H9 (cell line): ENCODE measurements around the gene PRPF8. TPM values are rescaled to one million over a fixed set of nuclear protein-coding genes. Genes with fewer than 3 reads are reported as not detected.

Experiments used
- DNase-seq: peaks from one replicate; pipeline ENCODE4 v3.0.0-alpha.2; 2017
- H2AFZ ChIP-seq: one replicate; pipeline ENCODE4 v1.6.1; 2013; ENCODE audit warnings: mild to moderate bottlenecking, low read length, control low read depth, moderate library complexity
- H2AK5ac ChIP-seq: 2 replicates; pipeline ENCODE4 v1.6.1; 2013; ENCODE audit warnings: low read length, control low read depth, mixed read lengths; ENCODE audit not compliant: insufficient read length
- H2BK120ac ChIP-seq: one replicate; pipeline ENCODE4 v1.6.1; 2013; ENCODE audit warnings: low read depth, mild to moderate bottlenecking, low read length, control low read depth, inconsistent platforms; ENCODE audit not compliant: poor library complexity, severe bottlenecking
- H2BK12ac ChIP-seq: 2 replicates; pipeline ENCODE4 v1.6.1; 2013; ENCODE audit warnings: low read length, control low read depth, mixed read lengths, low read depth; ENCODE audit not compliant: insufficient read length
- H2BK15ac ChIP-seq: 2 replicates; pipeline ENCODE4 v1.6.1; 2013; ENCODE audit warnings: low read depth, low read length, control low read depth
- H2BK20ac ChIP-seq: one replicate; pipeline ENCODE4 v1.6.1; 2013; ENCODE audit warnings: low read depth, mild to moderate bottlenecking, low read length, control low read depth, inconsistent platforms; ENCODE audit not compliant: poor library complexity, severe bottlenecking
- H2BK5ac ChIP-seq: 2 replicates; pipeline ENCODE4 v1.6.1; 2013; ENCODE audit warnings: low read length, control low read depth, mixed read lengths; ENCODE audit not compliant: insufficient read length
- H3K14ac ChIP-seq: 2 replicates; pipeline ENCODE4 v1.6.1; 2013; ENCODE audit warnings: low read length, control low read depth; ENCODE audit not compliant: insufficient read depth
- H3K18ac ChIP-seq: 2 replicates; pipeline ENCODE4 v1.6.1; 2013; ENCODE audit warnings: low read depth, mild to moderate bottlenecking, mixed read lengths, low read length, control low read depth; ENCODE audit not compliant: insufficient read length
- H3K23ac ChIP-seq: 2 replicates; pipeline ENCODE4 v1.6.1; 2013; ENCODE audit warnings: low read length, control low read depth, mixed read lengths, low read depth; ENCODE audit not compliant: insufficient read length
- H3K23me2 ChIP-seq: 2 replicates; pipeline ENCODE4 v1.6.1; 2013; ENCODE audit warnings: low read depth, mild to moderate bottlenecking, mixed read lengths, low read length, control low read depth; ENCODE audit not compliant: insufficient read length, poor library complexity, severe bottlenecking
- H3K27ac ChIP-seq: 2 replicates; pipeline ENCODE4 v1.5.1; 2013; ENCODE audit warnings: low read length, control low read depth, mixed read lengths, low read depth; ENCODE audit not compliant: insufficient read length
- H3K27me3 ChIP-seq: 2 replicates; pipeline ENCODE4 v1.6.1; 2013; ENCODE audit warnings: low read length, control low read depth, inconsistent platforms; ENCODE audit not compliant: insufficient read depth
- H3K4ac ChIP-seq: 2 replicates; pipeline ENCODE4 v1.6.1; 2013; ENCODE audit warnings: low read depth, mild to moderate bottlenecking, control low read depth, inconsistent platforms, low read length, moderate library complexity
- H3K4me1 ChIP-seq: 2 replicates; pipeline ENCODE4 v1.6.1; 2013; ENCODE audit warnings: low read length, control low read depth, inconsistent platforms; ENCODE audit not compliant: insufficient read depth
- H3K4me2 ChIP-seq: 2 replicates; pipeline ENCODE4 v1.6.1; 2013; ENCODE audit warnings: low read length, control low read depth, mixed read lengths; ENCODE audit not compliant: insufficient read length, insufficient read depth
- H3K56ac ChIP-seq: 2 replicates; pipeline ENCODE4 v1.6.1; 2013; ENCODE audit warnings: low read depth, mild to moderate bottlenecking, mixed read lengths, low read length, control low read depth; ENCODE audit not compliant: insufficient read length
- H3K79me1 ChIP-seq: 2 replicates; pipeline ENCODE4 v1.6.1; 2013; ENCODE audit warnings: low read depth, mild to moderate bottlenecking, moderate library complexity, low read length, control low read depth, inconsistent platforms; ENCODE audit not compliant: insufficient read depth, poor library complexity, severe bottlenecking
- H3K79me2 ChIP-seq: 2 replicates; pipeline ENCODE4 v1.6.1; 2013; ENCODE audit warnings: low read length, control low read depth, inconsistent platforms; ENCODE audit not compliant: insufficient read depth
- H3K9ac ChIP-seq: 2 replicates; pipeline ENCODE4 v1.6.1; 2013; ENCODE audit warnings: low read length, control low read depth, mixed read lengths; ENCODE audit not compliant: insufficient read length; ENCODE audit errors: extremely low read depth
- H3K9me3 ChIP-seq: one replicate; pipeline ENCODE4 v1.6.1; 2013; ENCODE audit warnings: low read depth, low read length, inconsistent platforms; ENCODE audit not compliant: control insufficient read depth
- H3T11ph ChIP-seq: one replicate; pipeline ENCODE4 v1.6.1; 2013; ENCODE audit warnings: mild to moderate bottlenecking, low read length, control low read depth, inconsistent platforms
- H4K20me1 ChIP-seq: one replicate; pipeline ENCODE4 v1.6.1; 2013; ENCODE audit not compliant: control insufficient read depth, insufficient read length, insufficient read depth
- H4K5ac ChIP-seq: 2 replicates; pipeline ENCODE4 v1.6.1; 2013; ENCODE audit warnings: low read depth, mild to moderate bottlenecking, mixed read lengths, low read length, control low read depth; ENCODE audit not compliant: insufficient read length
- H4K8ac ChIP-seq: replicated peaks from 2 replicates; pipeline ENCODE4 v1.6.1; 2013; ENCODE audit warnings: low read length, control low read depth, mixed read lengths, low read depth; ENCODE audit not compliant: insufficient read length
- H4K91ac ChIP-seq: 2 replicates; pipeline ENCODE4 v1.6.1; 2013; ENCODE audit warnings: low read depth, mild to moderate bottlenecking, moderate library complexity, mixed read lengths, low read length, control low read depth; ENCODE audit not compliant: insufficient read length
- H3K27ac Mint-ChIP-seq, 3 experiments: 2 replicates in 2 of 3; 3 replicates in 1 of 3; pipeline ENCODE4 v1.8.0; 2020 to 2021; ENCODE audit warnings: mixed read lengths in 3 of 3, mild to moderate bottlenecking in 1 of 3, moderate library complexity in 1 of 3
- H3K27me3 Mint-ChIP-seq: 2 replicates; pipeline ENCODE4 v1.8.0; 2021; ENCODE audit warnings: low read depth, mild to moderate bottlenecking, moderate library complexity, mixed read lengths
- H3K36me3 Mint-ChIP-seq, 3 experiments: 2 replicates in 2 of 3; 3 replicates in 1 of 3; pipeline ENCODE4 v1.8.0; 2020 to 2021; ENCODE audit warnings: low read depth in 3 of 3, mixed read lengths in 3 of 3; ENCODE audit not compliant: insufficient read depth in 1 of 3
- H3K4me1 Mint-ChIP-seq, 2 experiments: 2 replicates each; pipeline ENCODE4 v1.8.0; 2020; ENCODE audit warnings: mixed read lengths in 2 of 2
- H3K4me3 Mint-ChIP-seq, 2 experiments: 2 replicates in 1 of 2; 3 replicates in 1 of 2; pipeline ENCODE4 v1.8.0; 2020 to 2021; ENCODE audit warnings: mild to moderate bottlenecking in 2 of 2, mixed read lengths in 2 of 2, moderate library complexity in 1 of 2
- H3K9me3 Mint-ChIP-seq, 2 experiments: 2 replicates in 1 of 2; 3 replicates in 1 of 2; pipeline ENCODE4 v1.8.0; 2020; ENCODE audit warnings: mild to moderate bottlenecking in 2 of 2, mixed read lengths in 2 of 2, moderate library complexity in 1 of 2
- WGBS: extraction: QIAGEN DNeasy Blood & Tissue Kit; methylation state at CpG from one replicate; pipeline ENCODE4 v1.1.7; 2013; ENCODE audit warnings: missing lambda C conversion rate, low lambda C conversion rate, mixed read lengths; ENCODE audit not compliant: insufficient read length; ENCODE audit errors: extremely low coverage; 5-methylcytosine and 5-hydroxymethylcytosine counted together
- total RNA-seq: library from RNA; stranded (reverse); gene quantifications from 2 replicates; pipeline ENCODE4 v1.2.1, GENCODE V29; 2021
- TF ChIP-seq, protein P1 (sequence below): fragments of 200-600 bp; sonication (generic); conservative IDR thresholded peaks from 3 replicates; pipeline ENCODE4 v1.8.0; 2021; ENCODE audit warnings: antibody characterized with exemption, mild to moderate bottlenecking

Gene PRPF8
- total RNA-seq, 1 experiment from 2014 or later = 408 TPM

DNA sequence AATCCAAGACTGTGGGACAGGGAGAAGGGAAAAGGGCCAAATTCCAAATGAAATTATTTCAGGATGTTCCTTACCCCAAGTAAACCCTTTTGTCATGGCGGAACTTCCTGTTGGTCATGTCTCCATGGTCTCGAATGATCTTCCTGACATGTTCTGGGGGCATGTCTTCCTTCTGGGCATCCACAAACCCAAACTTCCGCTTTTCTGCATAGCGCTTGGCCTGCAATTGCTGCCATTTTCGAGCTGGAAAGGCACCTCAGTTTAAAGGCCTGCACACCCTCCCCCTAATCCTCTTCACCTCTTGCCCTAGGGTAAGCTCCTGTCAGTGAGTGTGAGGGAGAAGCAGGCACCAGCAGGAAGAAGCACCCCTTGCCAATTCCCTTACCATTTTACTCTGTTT is 1.2 kb downstream of the PRPF8 start:
- H2BK120ac ChIP-seq = no peak overlapping the region
- H2BK15ac ChIP-seq = no peak overlapping the region
- DNase-seq = no peak
- H2AFZ ChIP-seq = no peak overlapping the region
- no peak overlapping the region for H2AK5ac ChIP-seq
- H3K23me2 ChIP-seq = peaks cover 3% of the 10 kb centered on the region
- no peak overlapping the region for H4K5ac ChIP-seq
- H3K9ac ChIP-seq = no peak overlapping the region
- TF ChIP-seq, protein P1, sequence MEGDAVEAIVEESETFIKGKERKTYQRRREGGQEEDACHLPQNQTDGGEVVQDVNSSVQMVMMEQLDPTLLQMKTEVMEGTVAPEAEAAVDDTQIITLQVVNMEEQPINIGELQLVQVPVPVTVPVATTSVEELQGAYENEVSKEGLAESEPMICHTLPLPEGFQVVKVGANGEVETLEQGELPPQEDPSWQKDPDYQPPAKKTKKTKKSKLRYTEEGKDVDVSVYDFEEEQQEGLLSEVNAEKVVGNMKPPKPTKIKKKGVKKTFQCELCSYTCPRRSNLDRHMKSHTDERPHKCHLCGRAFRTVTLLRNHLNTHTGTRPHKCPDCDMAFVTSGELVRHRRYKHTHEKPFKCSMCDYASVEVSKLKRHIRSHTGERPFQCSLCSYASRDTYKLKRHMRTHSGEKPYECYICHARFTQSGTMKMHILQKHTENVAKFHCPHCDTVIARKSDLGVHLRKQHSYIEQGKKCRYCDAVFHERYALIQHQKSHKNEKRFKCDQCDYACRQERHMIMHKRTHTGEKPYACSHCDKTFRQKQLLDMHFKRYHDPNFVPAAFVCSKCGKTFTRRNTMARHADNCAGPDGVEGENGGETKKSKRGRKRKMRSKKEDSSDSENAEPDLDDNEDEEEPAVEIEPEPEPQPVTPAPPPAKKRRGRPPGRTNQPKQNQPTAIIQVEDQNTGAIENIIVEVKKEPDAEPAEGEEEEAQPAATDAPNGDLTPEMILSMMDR = no peak
- no peak overlapping the region for H4K8ac ChIP-seq
- H3K14ac ChIP-seq = no peak overlapping the region
- no peak overlapping the region for H2BK12ac ChIP-seq
- H3K27me3 Mint-ChIP-seq = no peaks in the 10 kb centered on the region
- H3K9me3 Mint-ChIP-seq = peaks cover 0 to under 1% of the 10 kb centered on the region in 2 experiments; a peak in 3 of 5 replicates
- H3K56ac ChIP-seq = no peak overlapping the region
- H3K27me3 ChIP-seq = 0 out of 2 replicates have a peak, but pooled peaks cover 3% of the 10 kb centered on the region
- H4K91ac ChIP-seq = no peak overlapping the region
- peak overlapping the region; percentile 99 for H3K4me3 Mint-ChIP-seq
- H3K9me3 ChIP-seq = no peaks in the 10 kb centered on the region
- H3T11ph ChIP-seq = no peak overlapping the region
- H3K4me1 Mint-ChIP-seq = peaks cover 13 to 15% of the 10 kb centered on the region in 2 experiments
- peaks cover 52 to 60% (median 58%) of the 10 kb centered on the region in 3 experiments for H3K36me3 Mint-ChIP-seq
- H3K79me1 ChIP-seq = peaks cover 5% of the 10 kb centered on the region
- no peak overlapping the region for H3K23ac ChIP-seq
- no CpG with 5 or more reads among the region's 5 CpGs for WGBS
- no peak overlapping the region for H3K27ac ChIP-seq
- no peaks in the 10 kb centered on the region for H4K20me1 ChIP-seq
- no peaks in the 10 kb centered on the region for H3K4me1 ChIP-seq
- peak overlapping the region in 2 of 3 experiments; percentile 67 to 96; a peak in 1 of 7 replicates for H3K27ac Mint-ChIP-seq
- peaks cover 5% of the 10 kb centered on the region; the same call in 1 of the 2 replicates for H3K79me2 ChIP-seq
- no peak overlapping the region for H3K4ac ChIP-seq
- no peak overlapping the region for H2BK20ac ChIP-seq
- no peak overlapping the region for H3K18ac ChIP-seq
- H2BK5ac ChIP-seq = no peak overlapping the region
- H3K4me2 ChIP-seq = peak overlapping the region; percentile 47
